HEK293 (cell line): ENCODE data around the gene SHLD2.
"Not testable (repeated sequence)": the region's sequence is repeated elsewhere in the genome, so short reads cannot be mapped to it uniquely, and the experiment has no call there.

Experiments used
- KLF16 ChIP-seq: fragments of 450-650 bp; formaldehyde crosslinking; IDR thresholded peaks from 2 replicates; pipeline ENCODE4 v1.5.1; 2017; ENCODE audit warnings: missing biosample characterization, missing genetic modification characterization
- ZBTB1 ChIP-seq: fragments of 450-650 bp; formaldehyde crosslinking; IDR thresholded peaks from 2 replicates; pipeline ENCODE4 v1.5.1; 2016; ENCODE audit warnings: missing biosample characterization, missing genetic modification characterization
- ZNF274 ChIP-seq, 2 experiments: fragments of 200-500 bp in 1 of 2; fragments of 450-650 bp in 1 of 2; sonication (Bioruptor generic) in 1 of 2; formaldehyde crosslinking in 1 of 2; IDR thresholded peaks; 2 replicates each; pipeline versions ENCODE4 v1.5.1 to v1.6.1; 2014 to 2016; ENCODE audit warnings: borderline replicate concordance in 1 of 2, inconsistent platforms in 1 of 2, low read length in 1 of 2, missing biosample characterization in 1 of 2, missing genetic modification characterization in 1 of 2
- ZNF629 ChIP-seq: fragments of 450-650 bp; formaldehyde crosslinking; IDR thresholded peaks from 2 replicates; pipeline ENCODE4 v1.5.1; 2017; ENCODE audit warnings: missing biosample characterization, missing genetic modification characterization
- TF ChIP-seq, protein P1 (sequence below): fragments of 450-650 bp; formaldehyde crosslinking; IDR thresholded peaks from 2 replicates; pipeline ENCODE4 v1.5.1; 2016; ENCODE audit warnings: missing biosample characterization, missing genetic modification characterization
- TF ChIP-seq, protein P2 (sequence below): fragments of 450-650 bp; formaldehyde crosslinking; IDR thresholded peaks from 2 replicates; pipeline ENCODE4 v1.5.1; 2016; ENCODE audit warnings: missing biosample characterization, missing genetic modification characterization
- TF ChIP-seq, protein P3 (sequence below): fragments of 450-650 bp; formaldehyde crosslinking; IDR thresholded peaks from 2 replicates; pipeline ENCODE4 v1.5.1; 2016; ENCODE audit warnings: missing biosample characterization, missing genetic modification characterization

DNA sequence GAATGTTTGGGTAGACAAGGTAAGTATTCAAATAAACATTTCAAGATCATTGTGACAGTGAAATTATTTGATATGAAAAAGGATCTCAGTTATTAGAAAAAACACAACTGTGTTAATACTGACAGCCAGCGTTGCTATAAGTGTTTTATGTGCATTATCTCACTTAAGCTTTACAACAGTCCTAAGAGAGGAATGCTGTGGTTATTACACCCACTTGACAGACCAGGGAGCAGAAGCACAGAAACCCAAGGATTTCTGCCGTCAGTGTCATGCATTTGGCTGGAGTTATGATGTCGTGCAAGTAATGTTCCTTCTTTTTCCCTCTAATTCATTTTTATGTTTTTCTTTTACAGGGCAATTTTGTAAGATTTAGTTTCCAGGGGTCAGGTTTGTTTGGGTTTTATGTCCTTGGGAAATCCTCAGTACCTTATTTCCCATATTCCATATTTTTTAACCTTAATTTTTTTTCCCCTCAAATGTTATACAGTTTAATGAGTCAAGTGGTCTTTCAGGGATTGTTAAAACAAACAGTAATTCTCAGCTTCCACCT, 32.7 kb downstream of the SHLD2 start:
- TF ChIP-seq, protein P1, sequence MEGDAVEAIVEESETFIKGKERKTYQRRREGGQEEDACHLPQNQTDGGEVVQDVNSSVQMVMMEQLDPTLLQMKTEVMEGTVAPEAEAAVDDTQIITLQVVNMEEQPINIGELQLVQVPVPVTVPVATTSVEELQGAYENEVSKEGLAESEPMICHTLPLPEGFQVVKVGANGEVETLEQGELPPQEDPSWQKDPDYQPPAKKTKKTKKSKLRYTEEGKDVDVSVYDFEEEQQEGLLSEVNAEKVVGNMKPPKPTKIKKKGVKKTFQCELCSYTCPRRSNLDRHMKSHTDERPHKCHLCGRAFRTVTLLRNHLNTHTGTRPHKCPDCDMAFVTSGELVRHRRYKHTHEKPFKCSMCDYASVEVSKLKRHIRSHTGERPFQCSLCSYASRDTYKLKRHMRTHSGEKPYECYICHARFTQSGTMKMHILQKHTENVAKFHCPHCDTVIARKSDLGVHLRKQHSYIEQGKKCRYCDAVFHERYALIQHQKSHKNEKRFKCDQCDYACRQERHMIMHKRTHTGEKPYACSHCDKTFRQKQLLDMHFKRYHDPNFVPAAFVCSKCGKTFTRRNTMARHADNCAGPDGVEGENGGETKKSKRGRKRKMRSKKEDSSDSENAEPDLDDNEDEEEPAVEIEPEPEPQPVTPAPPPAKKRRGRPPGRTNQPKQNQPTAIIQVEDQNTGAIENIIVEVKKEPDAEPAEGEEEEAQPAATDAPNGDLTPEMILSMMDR, result not testable (repeated sequence)
- TF ChIP-seq ZBTB1 (tag by site-specific recombination); KLF16 (tag by site-specific recombination); ZNF274 (IDR thresholded peaks at IDR 0.05; ENCODE audit: low read length); ZNF274 (tag by site-specific recombination; IDR thresholded peaks at IDR 0.05; ENCODE audit: borderline replicate concordance); ZNF629: not testable (repeated sequence)
- TF ChIP-seq, protein P2, sequence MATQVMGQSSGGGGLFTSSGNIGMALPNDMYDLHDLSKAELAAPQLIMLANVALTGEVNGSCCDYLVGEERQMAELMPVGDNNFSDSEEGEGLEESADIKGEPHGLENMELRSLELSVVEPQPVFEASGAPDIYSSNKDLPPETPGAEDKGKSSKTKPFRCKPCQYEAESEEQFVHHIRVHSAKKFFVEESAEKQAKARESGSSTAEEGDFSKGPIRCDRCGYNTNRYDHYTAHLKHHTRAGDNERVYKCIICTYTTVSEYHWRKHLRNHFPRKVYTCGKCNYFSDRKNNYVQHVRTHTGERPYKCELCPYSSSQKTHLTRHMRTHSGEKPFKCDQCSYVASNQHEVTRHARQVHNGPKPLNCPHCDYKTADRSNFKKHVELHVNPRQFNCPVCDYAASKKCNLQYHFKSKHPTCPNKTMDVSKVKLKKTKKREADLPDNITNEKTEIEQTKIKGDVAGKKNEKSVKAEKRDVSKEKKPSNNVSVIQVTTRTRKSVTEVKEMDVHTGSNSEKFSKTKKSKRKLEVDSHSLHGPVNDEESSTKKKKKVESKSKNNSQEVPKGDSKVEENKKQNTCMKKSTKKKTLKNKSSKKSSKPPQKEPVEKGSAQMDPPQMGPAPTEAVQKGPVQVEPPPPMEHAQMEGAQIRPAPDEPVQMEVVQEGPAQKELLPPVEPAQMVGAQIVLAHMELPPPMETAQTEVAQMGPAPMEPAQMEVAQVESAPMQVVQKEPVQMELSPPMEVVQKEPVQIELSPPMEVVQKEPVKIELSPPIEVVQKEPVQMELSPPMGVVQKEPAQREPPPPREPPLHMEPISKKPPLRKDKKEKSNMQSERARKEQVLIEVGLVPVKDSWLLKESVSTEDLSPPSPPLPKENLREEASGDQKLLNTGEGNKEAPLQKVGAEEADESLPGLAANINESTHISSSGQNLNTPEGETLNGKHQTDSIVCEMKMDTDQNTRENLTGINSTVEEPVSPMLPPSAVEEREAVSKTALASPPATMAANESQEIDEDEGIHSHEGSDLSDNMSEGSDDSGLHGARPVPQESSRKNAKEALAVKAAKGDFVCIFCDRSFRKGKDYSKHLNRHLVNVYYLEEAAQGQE (tag by site-specific recombination), result not testable (repeated sequence)
- TF ChIP-seq, protein P3, sequence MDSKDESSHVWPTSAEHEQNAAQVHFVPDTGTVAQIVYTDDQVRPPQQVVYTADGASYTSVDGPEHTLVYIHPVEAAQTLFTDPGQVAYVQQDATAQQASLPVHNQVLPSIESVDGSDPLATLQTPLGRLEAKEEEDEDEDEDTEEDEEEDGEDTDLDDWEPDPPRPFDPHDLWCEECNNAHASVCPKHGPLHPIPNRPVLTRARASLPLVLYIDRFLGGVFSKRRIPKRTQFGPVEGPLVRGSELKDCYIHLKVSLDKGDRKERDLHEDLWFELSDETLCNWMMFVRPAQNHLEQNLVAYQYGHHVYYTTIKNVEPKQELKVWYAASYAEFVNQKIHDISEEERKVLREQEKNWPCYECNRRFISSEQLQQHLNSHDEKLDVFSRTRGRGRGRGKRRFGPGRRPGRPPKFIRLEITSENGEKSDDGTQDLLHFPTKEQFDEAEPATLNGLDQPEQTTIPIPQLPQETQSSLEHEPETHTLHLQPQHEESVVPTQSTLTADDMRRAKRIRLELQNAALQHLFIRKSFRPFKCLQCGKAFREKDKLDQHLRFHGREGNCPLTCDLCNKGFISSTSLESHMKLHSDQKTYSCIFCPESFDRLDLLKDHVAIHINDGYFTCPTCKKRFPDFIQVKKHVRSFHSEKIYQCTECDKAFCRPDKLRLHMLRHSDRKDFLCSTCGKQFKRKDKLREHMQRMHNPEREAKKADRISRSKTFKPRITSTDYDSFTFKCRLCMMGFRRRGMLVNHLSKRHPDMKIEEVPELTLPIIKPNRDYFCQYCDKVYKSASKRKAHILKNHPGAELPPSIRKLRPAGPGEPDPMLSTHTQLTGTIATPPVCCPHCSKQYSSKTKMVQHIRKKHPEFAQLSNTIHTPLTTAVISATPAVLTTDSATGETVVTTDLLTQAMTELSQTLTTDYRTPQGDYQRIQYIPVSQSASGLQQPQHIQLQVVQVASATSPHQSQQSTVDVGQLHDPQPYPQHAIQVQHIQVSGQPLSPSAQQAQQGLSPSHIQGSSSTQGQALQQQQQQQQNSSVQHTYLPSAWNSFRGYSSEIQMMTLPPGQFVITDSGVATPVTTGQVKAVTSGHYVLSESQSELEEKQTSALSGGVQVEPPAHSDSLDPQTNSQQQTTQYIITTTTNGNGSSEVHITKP (tag by site-specific recombination), result not testable (repeated sequence)
